Left lung (tissue), 10 donors: ENCODE results near the gene LDLRAD2. TPM values are rescaled to one million over a fixed set of nuclear protein-coding genes. Genes with fewer than 3 reads are reported as not detected.
A peak's percentile ranks its signal among the peaks of the same experiment; 100 is the strongest.

Source experiments
- ATAC-seq: fragments of 200-7000 bp; cut with Tn5 transposase; one replicate; pipeline ENCODE4 v1.9.1; 2020; ENCODE audit warnings: moderate library complexity
- DNase-seq, 4 donors: peaks; one replicate each; pipeline ENCODE4 v3.0.0-alpha.2; 2013 to 2020
- H3K27ac ChIP-seq, 2 donors: fragments of 200-600 bp; sonication (generic) in 1 of 2; one replicate each; pipeline versions ENCODE4 v1.5.0 to v1.8.0; 2020 to 2021
- H3K27me3 ChIP-seq, 2 donors: fragments of 200-600 bp; sonication (generic) in 1 of 2; one replicate each; pipeline versions ENCODE4 v1.5.0 to v1.8.0; 2020 to 2021
- H3K36me3 ChIP-seq, 2 donors: fragments of 200-600 bp; sonication (generic) in 1 of 2; one replicate each; pipeline versions ENCODE4 v1.5.0 to v1.8.0; 2020 to 2021
- H3K4me1 ChIP-seq, 2 donors: fragments of 200-600 bp; one replicate each; pipeline ENCODE4 v1.8.0; 2021
- H3K4me3 ChIP-seq, 2 donors: fragments of 200-600 bp; sonication (generic) in 1 of 2; one replicate each; pipeline versions ENCODE4 v1.5.0 to v1.8.0; 2020 to 2021; ENCODE audit warnings: mild to moderate bottlenecking in 1 of 2
- H3K9me3 ChIP-seq, 2 donors: fragments of 200-600 bp; sonication (generic) in 1 of 2; one replicate each; pipeline versions ENCODE4 v1.5.0 to v1.8.0; 2020 to 2021
- intact Hi-C, 2 donors: fragments of 100-400 bp; cut with DNase I; formaldehyde crosslinking; loops; one replicate each; pipeline versions ENCODE4 v1.11.2 to v1.14.2; 2022
- polyA plus RNA-seq, 6 donors: library from polyadenylated mRNA; unstranded; fragments of 120-200 nt; gene quantifications; one replicate each; pipeline ENCODE4 v1.2.1, GENCODE V29; 2013; ENCODE audit not compliant: insufficient read length in 6 of 6
- total RNA-seq, 2 donors: library from RNA; stranded (reverse); fragmentation: NEBNext Ultra II Directional; extraction: Animal tissue kit (Norgen Biotek cat#: 25700); gene quantifications; one replicate each; pipeline ENCODE4 v1.2.1, GENCODE V29; 2021
- TF ChIP-seq, protein P1 (sequence below), 2 donors: fragments of 200-600 bp; sonication (generic) in 1 of 2; IDR thresholded peaks; one replicate each; pipeline versions ENCODE4 v1.5.0 to v1.8.0; 2021; ENCODE audit warnings: antibody characterized with exemption in 2 of 2
- donor health status: DM: no; HTN: yes; CAD: no.
- donor health status: DM: no; HTN: no; CAD: no.

The LDLRAD2 gene
- total and polyA plus RNA-seq, 8 donors = 0.10 to 5.9 (median 5.1) TPM

DNA sequence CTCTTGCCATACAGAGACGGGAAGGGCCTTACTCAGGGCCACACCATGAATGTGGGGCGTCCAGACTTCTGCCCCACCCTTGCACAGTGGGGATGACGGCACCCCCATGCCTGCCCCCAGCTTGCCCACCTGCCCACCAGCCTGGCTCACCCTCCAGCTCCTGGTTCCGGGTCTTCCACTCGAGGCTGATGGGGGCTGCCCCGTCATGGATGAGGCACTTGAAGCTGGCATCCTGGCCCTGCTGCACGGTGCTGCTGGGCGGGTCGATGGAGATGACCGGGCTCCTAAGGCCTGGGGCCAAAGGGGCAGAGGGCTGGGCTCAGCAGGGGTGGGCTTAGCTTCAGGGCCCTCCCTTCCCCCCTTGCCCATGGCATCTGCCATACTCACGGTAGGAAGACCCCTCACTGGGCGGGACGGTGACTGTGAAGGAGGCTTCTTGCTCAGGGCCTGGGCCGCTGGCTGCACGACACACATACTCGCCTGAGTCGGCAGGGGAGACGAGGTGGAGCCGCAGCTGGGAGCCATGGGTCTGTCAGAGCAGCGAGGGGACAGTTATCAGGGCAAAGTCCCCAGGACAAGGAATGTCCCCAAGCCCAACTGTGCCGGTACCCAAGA lies 29.9 kb downstream of the LDLRAD2 start:
- intact Hi-C loops = no loop called here
- ATAC-seq (no peak), DNase-seq (peak in 1 of 4 donors; percentile 76)
- Histone ChIP-seq H3K4me3 (no peak overlapping the region), H3K9me3 (no peaks in the 10 kb centered on the region), H3K27me3 (no peaks in the 10 kb centered on the region), H3K27ac (no peak overlapping the region), H3K4me1 (no peaks in the 10 kb centered on the region), H3K36me3 (peaks cover 0 to 97% of the 10 kb centered on the region in 2 donors)
- TF ChIP-seq, protein P1, sequence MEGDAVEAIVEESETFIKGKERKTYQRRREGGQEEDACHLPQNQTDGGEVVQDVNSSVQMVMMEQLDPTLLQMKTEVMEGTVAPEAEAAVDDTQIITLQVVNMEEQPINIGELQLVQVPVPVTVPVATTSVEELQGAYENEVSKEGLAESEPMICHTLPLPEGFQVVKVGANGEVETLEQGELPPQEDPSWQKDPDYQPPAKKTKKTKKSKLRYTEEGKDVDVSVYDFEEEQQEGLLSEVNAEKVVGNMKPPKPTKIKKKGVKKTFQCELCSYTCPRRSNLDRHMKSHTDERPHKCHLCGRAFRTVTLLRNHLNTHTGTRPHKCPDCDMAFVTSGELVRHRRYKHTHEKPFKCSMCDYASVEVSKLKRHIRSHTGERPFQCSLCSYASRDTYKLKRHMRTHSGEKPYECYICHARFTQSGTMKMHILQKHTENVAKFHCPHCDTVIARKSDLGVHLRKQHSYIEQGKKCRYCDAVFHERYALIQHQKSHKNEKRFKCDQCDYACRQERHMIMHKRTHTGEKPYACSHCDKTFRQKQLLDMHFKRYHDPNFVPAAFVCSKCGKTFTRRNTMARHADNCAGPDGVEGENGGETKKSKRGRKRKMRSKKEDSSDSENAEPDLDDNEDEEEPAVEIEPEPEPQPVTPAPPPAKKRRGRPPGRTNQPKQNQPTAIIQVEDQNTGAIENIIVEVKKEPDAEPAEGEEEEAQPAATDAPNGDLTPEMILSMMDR (IDR thresholded peaks at IDR 0.05) = no peak

DNA sequence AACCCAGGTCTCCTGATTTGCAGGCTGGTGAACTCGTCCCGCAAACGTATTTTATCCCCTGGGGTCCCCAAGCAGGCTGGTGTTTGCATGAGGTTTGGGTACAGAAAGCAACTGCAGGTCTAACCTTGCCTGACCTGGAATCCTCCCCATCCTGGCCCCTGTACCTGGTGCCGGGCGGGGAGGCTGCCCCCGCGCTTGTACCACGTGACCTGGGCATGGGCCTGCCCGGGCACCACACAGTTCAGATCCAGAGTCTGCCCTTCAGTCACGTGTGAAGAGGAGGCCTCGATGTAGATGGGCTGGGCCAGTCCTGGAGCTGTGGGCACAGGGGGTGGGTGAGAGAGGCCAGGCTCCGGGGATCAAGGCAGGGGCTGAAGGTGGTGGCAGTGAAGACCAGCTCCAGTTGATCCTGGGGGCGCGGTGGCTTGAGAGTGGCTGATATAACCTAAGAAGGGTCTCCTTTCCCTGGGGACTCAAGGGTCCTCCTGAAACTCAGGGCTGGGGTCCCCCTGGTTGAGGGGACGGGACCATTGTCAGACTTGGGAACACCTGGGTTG lies 30.6 kb downstream of the LDLRAD2 start:
- H3K36me3 ChIP-seq = peaks cover 0 to 97% of the 10 kb centered on the region in 2 donors

DNA sequence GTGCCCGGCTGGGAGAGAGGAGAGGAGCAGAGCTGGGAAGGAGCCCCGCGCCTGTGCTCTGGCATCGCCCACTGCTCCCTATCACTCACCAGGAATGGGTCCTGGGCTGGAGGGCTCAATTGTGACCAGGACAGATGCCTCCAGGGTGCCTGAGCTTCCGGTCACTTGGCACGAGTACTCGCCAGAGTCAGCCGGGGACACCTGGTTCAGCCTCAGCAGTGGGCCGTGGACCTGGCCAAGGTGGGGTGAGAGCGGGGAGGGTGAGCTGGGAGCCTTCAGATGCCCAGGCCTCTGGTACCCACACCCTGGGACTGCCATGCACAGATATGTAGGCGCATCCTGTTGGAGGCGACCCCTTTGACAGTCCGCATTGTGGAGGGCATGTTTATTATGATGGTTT lies 31.1 kb downstream of the LDLRAD2 start:
- no peak for ATAC-seq

More for the DNA sequence above, 30.6 kb downstream of the LDLRAD2 start:
- Histone ChIP-seq H3K27ac (no peak overlapping the region), H3K27me3 (no peaks in the 10 kb centered on the region), H3K9me3 (no peaks in the 10 kb centered on the region), H3K4me3 (no peak overlapping the region), H3K4me1 (no peaks in the 10 kb centered on the region)
- TF ChIP-seq, protein P1 (IDR thresholded peaks at IDR 0.05) = no peak
- intact Hi-C loops = no loop called here
- ATAC-seq (no peak), DNase-seq (no peak)

DNA sequence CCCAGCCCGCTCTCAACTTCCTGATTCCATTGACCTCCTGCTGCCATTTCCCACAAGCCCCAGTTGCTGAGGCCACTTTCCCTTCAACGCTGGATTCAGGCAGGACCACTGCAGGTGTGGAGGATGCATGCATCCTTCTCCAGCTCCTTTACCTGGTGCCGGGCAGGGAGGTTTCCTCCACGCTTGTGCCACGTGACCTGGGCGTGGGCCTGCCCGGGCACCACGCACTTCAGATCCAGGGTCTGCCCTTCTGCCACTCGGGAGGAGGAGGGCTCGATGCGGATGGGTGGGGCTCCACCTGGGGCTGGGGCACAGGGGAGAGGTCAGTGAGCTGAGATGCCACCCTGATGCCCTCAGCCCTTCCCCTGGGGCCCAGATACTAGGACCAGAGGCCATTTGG lies 31.9 kb downstream of the LDLRAD2 start:
- H3K27ac ChIP-seq = no peak overlapping the region
- TF ChIP-seq, protein P1 (IDR thresholded peaks at IDR 0.05) = no peak
- ATAC-seq (no peak), DNase-seq (peak in 1 of 4 donors; percentile 63)
- intact Hi-C loops = no loop called here
- H3K9me3 ChIP-seq = no peaks in the 10 kb centered on the region
- H3K4me1 ChIP-seq = no peaks in the 10 kb centered on the region
- no peaks in the 10 kb centered on the region for H3K27me3 ChIP-seq
- peaks cover 0 to 97% of the 10 kb centered on the region in 2 donors for H3K36me3 ChIP-seq
- H3K4me3 ChIP-seq = no peak overlapping the region

More for the DNA sequence above, 31.1 kb downstream of the LDLRAD2 start:
- Histone ChIP-seq H3K36me3 (peaks cover 0 to 97% of the 10 kb centered on the region in 2 donors), H3K27me3 (no peaks in the 10 kb centered on the region), H3K4me1 (no peaks in the 10 kb centered on the region), H3K4me3 (no peak overlapping the region), H3K9me3 (no peaks in the 10 kb centered on the region), H3K27ac (no peak overlapping the region)
- intact Hi-C loops = no loop called here
- TF ChIP-seq, protein P1 (IDR thresholded peaks at IDR 0.05) = no peak
- DNase-seq = no peak
